Suprapubic skin (tissue), 4 donors: ENCODE measurements around the gene UBASH3A. TPM values are rescaled to one million over a fixed set of nuclear protein-coding genes. Genes with fewer than 3 reads are reported as not detected.

Experiments
- DNase-seq, 2 donors: peaks; one replicate each; pipeline ENCODE4 v3.0.0-alpha.2; 2019; ENCODE audit warnings: low spot score in 2 of 2
- H3K27ac ChIP-seq: fragments of 200-600 bp; sonication (generic); one replicate; pipeline ENCODE4 v1.5.1; 2019
- H3K27me3 ChIP-seq: fragments of 200-600 bp; sonication (generic); one replicate; pipeline ENCODE4 v1.5.1; 2019
- H3K36me3 ChIP-seq: fragments of 200-600 bp; sonication (generic); one replicate; pipeline ENCODE4 v1.5.1; 2019
- H3K4me1 ChIP-seq: fragments of 200-600 bp; sonication (generic); one replicate; pipeline ENCODE4 v1.5.1; 2019
- H3K4me3 ChIP-seq: fragments of 200-600 bp; sonication (generic); one replicate; pipeline ENCODE4 v1.5.1; 2019; ENCODE audit warnings: mild to moderate bottlenecking
- H3K9me3 ChIP-seq: fragments of 200-600 bp; sonication (generic); one replicate; pipeline ENCODE4 v1.5.1; 2019
- EP300 ChIP-seq: sonication (generic); formaldehyde crosslinking; IDR thresholded peaks from one replicate; pipeline ENCODE4 v1.6.1; 2017; ENCODE audit warnings: antibody characterized with exemption
- POLR2A ChIP-seq, 2 donors: fragments of 450-650 bp; IDR thresholded peaks; one replicate each; pipeline ENCODE4 v1.6.1; 2017; ENCODE audit warnings: antibody characterized with exemption in 2 of 2, mild to moderate bottlenecking in 2 of 2, moderate library complexity in 2 of 2
- POLR2AphosphoS5 ChIP-seq, 3 donors: sonication (generic); formaldehyde crosslinking; IDR thresholded peaks; one replicate each; pipeline ENCODE4 v1.6.1; 2017; ENCODE audit warnings: antibody characterized with exemption in 3 of 3
- WGBS: methylation state at CpG from one replicate; pipeline ENCODE4 v1.1.5; 2018; 5-methylcytosine and 5-hydroxymethylcytosine counted together
- total RNA-seq, 4 donors: library from RNA; depleted of rRNA; stranded (reverse); fragments of >200 nt; gene quantifications; one replicate each; pipeline ENCODE4 v1.1.0, GENCODE V29; 2016
- TF ChIP-seq, protein P1 (sequence below), 2 donors: fragments of 200-600 bp in 1 of 2; fragments of 450-650 bp in 1 of 2; sonication (generic) in 1 of 2; IDR thresholded peaks; one replicate each; pipeline ENCODE4 v1.5.1; 2016 to 2019; ENCODE audit warnings: antibody characterized with exemption in 2 of 2, mild to moderate bottlenecking in 1 of 2, moderate library complexity in 1 of 2

UBASH3A gene
- total RNA-seq, 4 donors from 2014 or later: 0.36 to 1.0 (median 0.47) TPM; not detected in 1

DNA sequence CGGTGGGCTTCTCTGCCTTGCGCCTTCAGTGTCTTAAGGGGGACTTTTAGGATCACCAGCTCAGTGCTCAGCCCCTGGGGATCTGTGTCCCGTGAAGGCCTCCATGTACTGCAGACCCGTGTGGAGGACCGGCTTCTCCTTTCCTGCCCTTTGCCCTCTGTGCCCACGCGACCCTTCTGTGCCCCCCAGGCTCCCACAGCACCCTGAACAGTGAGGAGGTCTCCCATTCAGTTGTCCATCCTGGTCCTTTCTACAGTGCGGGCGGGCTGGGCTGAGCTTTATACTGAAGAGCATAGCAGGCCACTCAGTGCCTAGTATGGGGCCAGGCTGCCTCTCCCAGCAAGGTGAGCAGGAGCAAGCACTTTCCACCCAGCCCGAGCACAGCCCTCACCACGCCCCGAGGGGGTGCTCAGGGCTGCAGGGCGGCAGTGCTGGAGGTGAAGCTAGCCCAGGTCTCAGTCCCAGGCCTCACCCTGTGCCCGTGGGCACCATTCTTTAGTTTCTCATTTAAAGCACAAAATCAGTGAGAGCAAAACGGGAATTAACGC is 29.7 kb upstream of the UBASH3A start:
- 69% methylated on average over 16 of the region's 16 CpGs for WGBS
- Histone ChIP-seq H3K4me1 (no peaks in the 10 kb centered on the region), H3K9me3 (no peaks in the 10 kb centered on the region), H3K4me3 (no peak overlapping the region), H3K27me3 (peaks cover 54% of the 10 kb centered on the region), H3K27ac (no peak overlapping the region), H3K36me3 (no peaks in the 10 kb centered on the region)
- DNase-seq: no peak
- TF ChIP-seq, protein P1, sequence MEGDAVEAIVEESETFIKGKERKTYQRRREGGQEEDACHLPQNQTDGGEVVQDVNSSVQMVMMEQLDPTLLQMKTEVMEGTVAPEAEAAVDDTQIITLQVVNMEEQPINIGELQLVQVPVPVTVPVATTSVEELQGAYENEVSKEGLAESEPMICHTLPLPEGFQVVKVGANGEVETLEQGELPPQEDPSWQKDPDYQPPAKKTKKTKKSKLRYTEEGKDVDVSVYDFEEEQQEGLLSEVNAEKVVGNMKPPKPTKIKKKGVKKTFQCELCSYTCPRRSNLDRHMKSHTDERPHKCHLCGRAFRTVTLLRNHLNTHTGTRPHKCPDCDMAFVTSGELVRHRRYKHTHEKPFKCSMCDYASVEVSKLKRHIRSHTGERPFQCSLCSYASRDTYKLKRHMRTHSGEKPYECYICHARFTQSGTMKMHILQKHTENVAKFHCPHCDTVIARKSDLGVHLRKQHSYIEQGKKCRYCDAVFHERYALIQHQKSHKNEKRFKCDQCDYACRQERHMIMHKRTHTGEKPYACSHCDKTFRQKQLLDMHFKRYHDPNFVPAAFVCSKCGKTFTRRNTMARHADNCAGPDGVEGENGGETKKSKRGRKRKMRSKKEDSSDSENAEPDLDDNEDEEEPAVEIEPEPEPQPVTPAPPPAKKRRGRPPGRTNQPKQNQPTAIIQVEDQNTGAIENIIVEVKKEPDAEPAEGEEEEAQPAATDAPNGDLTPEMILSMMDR (IDR thresholded peaks at IDR 0.05): no peak
- TF ChIP-seq EP300 (no peak), POLR2A (IDR thresholded peaks at IDR 0.05) (no peak), POLR2AphosphoS5 (IDR thresholded peaks at IDR 0.05) (no peak)

DNA sequence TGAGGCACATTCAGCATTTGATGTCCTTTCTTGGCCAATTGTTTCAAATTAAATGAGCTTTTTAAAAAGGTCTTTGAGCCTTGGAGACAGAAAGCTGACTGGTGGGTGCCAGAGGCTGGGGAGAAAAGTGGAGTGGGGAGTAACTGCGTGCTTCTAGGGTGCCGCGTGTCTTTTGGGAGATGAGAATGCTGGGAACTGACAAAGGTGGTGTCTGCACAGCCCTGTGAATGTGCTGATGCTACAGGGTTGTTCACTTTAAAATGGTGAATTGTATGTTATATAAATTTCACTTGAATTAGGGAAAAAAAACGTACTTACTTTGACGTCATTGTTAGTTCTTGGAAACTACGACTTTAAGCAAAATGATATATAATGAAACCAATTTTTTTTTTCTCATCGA is 29.2 kb upstream of the UBASH3A start:
- H3K27me3 ChIP-seq: peaks cover 51% of the 10 kb centered on the region
- no peak for DNase-seq
- no peaks in the 10 kb centered on the region for H3K36me3 ChIP-seq
- 63% methylated on average over 7 of the region's 7 CpGs for WGBS
- TF ChIP-seq, protein P1 (IDR thresholded peaks at IDR 0.05): no peak
- no peak for TF ChIP-seq POLR2A (IDR thresholded peaks at IDR 0.05)
- TF ChIP-seq EP300: no peak
- TF ChIP-seq POLR2AphosphoS5 (IDR thresholded peaks at IDR 0.05): no peak
- no peaks in the 10 kb centered on the region for H3K9me3 ChIP-seq
- no peak overlapping the region for H3K4me3 ChIP-seq
- no peak overlapping the region for H3K27ac ChIP-seq
- H3K4me1 ChIP-seq: no peaks in the 10 kb centered on the region

DNA sequence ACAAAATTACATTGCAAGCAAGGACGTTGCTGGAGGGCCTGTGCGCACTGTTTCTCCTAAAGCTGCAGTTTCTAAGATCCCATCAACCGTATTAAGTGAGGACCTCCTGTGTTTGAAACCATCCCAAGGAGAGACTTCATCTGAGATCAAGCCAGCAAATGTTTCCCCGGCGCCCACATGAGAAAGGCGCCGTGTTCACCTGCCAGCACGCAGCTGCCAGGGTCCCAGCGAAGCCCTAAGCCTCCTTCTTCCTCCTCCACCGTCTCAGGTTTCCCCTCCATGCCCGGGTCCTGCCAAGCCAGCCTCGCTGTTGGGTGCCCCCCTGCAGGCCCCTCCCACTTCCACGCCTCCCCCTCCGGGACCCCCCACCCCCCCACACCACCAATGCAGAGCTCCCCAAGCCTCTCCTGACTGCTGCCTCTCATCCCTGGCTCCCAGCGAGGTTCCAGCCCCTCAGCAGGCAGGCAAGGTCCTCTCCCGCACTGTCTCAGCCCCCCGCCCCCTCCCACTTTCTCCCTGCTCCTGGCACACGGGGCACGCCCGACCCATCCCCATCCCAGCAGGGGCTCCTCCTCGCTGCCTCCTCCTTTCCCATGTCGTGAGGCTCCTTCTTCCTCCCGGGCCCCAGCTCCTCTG is 28.7 kb upstream of the UBASH3A start:
- Histone ChIP-seq H3K9me3 (no peaks in the 10 kb centered on the region), H3K4me3 (no peak overlapping the region), H3K27me3 (peaks cover 48% of the 10 kb centered on the region), H3K4me1 (no peaks in the 10 kb centered on the region), H3K36me3 (no peaks in the 10 kb centered on the region), H3K27ac (no peak overlapping the region)
- DNase-seq: no peak
- 27% methylated on average over 23 of the region's 23 CpGs for WGBS
- TF ChIP-seq EP300: no peak
- TF ChIP-seq, protein P1 (IDR thresholded peaks at IDR 0.05): no peak
- TF ChIP-seq POLR2AphosphoS5 (IDR thresholded peaks at IDR 0.05): no peak
- TF ChIP-seq POLR2A (IDR thresholded peaks at IDR 0.05): no peak

DNA sequence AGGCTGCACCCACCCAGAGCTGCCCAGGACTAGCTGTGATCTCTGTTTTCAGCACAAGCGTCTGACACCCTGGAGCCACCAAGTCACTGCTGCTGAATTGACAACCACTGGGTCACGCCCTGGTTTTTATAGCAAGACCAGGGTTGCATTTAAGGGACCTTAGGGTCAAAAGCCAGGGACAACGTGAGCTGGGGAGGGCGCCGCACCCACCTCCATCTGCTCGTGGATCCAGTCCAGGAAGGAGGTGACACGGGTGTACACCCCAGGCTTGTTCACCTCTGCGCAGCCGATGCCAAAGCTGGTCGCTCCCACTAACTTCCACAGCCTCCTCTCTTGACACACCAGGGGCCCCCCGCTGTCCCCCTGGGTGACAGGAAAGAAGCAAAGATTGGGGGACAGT is 28.2 kb upstream of the UBASH3A start:
- Histone ChIP-seq H3K4me1 (no peaks in the 10 kb centered on the region), H3K4me3 (no peak overlapping the region), H3K27ac (no peak overlapping the region), H3K36me3 (no peaks in the 10 kb centered on the region), H3K9me3 (no peaks in the 10 kb centered on the region), H3K27me3 (peaks cover 45% of the 10 kb centered on the region)
- TF ChIP-seq POLR2AphosphoS5 (IDR thresholded peaks at IDR 0.05) (no peak), POLR2A (IDR thresholded peaks at IDR 0.05) (no peak), EP300 (no peak)
- TF ChIP-seq, protein P1 (IDR thresholded peaks at IDR 0.05): no peak
- no peak for DNase-seq
- WGBS: 56% methylated on average over 2 of the region's 11 CpGs

DNA sequence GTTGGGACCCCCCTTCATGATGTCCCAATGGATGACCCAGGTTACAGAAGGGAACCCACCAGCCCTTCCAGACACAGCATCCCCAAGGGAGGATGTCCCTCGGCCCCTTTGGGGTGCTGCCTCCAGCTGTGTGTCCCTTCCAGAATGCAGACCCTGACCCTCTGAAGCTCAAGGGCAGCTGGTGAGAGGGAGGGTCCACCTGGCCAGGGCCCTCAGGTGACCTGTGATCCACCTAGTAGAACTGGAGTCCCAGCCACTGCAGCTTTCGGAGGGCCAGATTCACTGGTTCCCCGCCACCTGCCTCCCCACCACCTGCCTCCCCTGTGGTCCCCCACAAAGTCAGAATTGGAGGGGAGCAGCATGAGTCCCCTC is 27.8 kb upstream of the UBASH3A start:
- H3K27me3 ChIP-seq: peaks cover 41% of the 10 kb centered on the region
- 80% methylated on average over 3 of the region's 3 CpGs for WGBS
- TF ChIP-seq, protein P1 (IDR thresholded peaks at IDR 0.05): no peak
- no peak for TF ChIP-seq POLR2AphosphoS5 (IDR thresholded peaks at IDR 0.05)
- TF ChIP-seq EP300: no peak
- no peak for TF ChIP-seq POLR2A (IDR thresholded peaks at IDR 0.05)

More for the DNA sequence above, 27.8 kb upstream of the UBASH3A start:
- no peaks in the 10 kb centered on the region for H3K4me1 ChIP-seq
- no peaks in the 10 kb centered on the region for H3K9me3 ChIP-seq
- H3K4me3 ChIP-seq: no peak overlapping the region
- no peak overlapping the region for H3K27ac ChIP-seq
- DNase-seq: no peak
- H3K36me3 ChIP-seq: no peaks in the 10 kb centered on the region
